ENCODE data around the gene DNLZ.

- TF ChIP-seq, protein P1, sequence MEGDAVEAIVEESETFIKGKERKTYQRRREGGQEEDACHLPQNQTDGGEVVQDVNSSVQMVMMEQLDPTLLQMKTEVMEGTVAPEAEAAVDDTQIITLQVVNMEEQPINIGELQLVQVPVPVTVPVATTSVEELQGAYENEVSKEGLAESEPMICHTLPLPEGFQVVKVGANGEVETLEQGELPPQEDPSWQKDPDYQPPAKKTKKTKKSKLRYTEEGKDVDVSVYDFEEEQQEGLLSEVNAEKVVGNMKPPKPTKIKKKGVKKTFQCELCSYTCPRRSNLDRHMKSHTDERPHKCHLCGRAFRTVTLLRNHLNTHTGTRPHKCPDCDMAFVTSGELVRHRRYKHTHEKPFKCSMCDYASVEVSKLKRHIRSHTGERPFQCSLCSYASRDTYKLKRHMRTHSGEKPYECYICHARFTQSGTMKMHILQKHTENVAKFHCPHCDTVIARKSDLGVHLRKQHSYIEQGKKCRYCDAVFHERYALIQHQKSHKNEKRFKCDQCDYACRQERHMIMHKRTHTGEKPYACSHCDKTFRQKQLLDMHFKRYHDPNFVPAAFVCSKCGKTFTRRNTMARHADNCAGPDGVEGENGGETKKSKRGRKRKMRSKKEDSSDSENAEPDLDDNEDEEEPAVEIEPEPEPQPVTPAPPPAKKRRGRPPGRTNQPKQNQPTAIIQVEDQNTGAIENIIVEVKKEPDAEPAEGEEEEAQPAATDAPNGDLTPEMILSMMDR (conservative IDR thresholded peaks at IDR 0.05), result peak; percentile 90
- no peak for TF ChIP-seq EZH2 (IDR thresholded peaks at IDR 0.05; ENCODE audit: low read depth)
Measured at GRCh38 chr9:136363106-136363948, at the start of gene DNLZ.
